Thymus (tissue), 11 donors: ENCODE measurements around the gene GTF3C4. TPM values are rescaled to one million over a fixed set of nuclear protein-coding genes. Genes with fewer than 3 reads are reported as not detected.

Experiments
- DNase-seq, 9 donors: peaks; one replicate each; pipeline ENCODE4 v3.0.0-alpha.2; 2013; ENCODE audit warnings: low spot score in 9 of 9, low read depth in 6 of 9, missing footprints in 1 of 9
- H3K27ac ChIP-seq, 2 donors: one replicate each; pipeline ENCODE4 v1.5.1; 2013; ENCODE audit warnings: control low read depth in 1 of 2, low read depth in 1 of 2, low read length in 1 of 2, mild to moderate bottlenecking in 1 of 2, moderate library complexity in 1 of 2
- H3K27me3 ChIP-seq, 2 donors: one replicate each; pipeline ENCODE4 v1.5.1; 2013; ENCODE audit warnings: low read length in 1 of 2; ENCODE audit not compliant: control insufficient read depth in 2 of 2, insufficient read depth in 1 of 2
- H3K36me3 ChIP-seq, 2 donors: one replicate each; pipeline ENCODE4 v1.5.1; 2013; ENCODE audit warnings: low read length in 1 of 2, mild to moderate bottlenecking in 1 of 2, moderate library complexity in 1 of 2; ENCODE audit not compliant: control insufficient read depth in 2 of 2, insufficient read depth in 2 of 2
- H3K4me1 ChIP-seq, 2 donors: one replicate each; pipeline ENCODE4 v1.5.1; 2013; ENCODE audit warnings: low read length in 2 of 2; ENCODE audit not compliant: control insufficient read depth in 2 of 2, insufficient read depth in 2 of 2
- H3K4me3 ChIP-seq, 2 donors: one replicate each; pipeline ENCODE4 v1.5.1; 2013; ENCODE audit warnings: low read length in 2 of 2, control low read depth in 1 of 2, mild to moderate bottlenecking in 1 of 2
- H3K9me3 ChIP-seq, 2 donors: one replicate each; pipeline ENCODE4 v1.5.1; 2013; ENCODE audit warnings: low read length in 1 of 2, mild to moderate bottlenecking in 1 of 2; ENCODE audit not compliant: control insufficient read depth in 2 of 2, insufficient read depth in 1 of 2
- WGBS: extraction: QIAGEN DNeasy Blood & Tissue Kit; methylation state at CpG from one replicate; pipeline ENCODE4 v1.1.7; 2013; 5-methylcytosine and 5-hydroxymethylcytosine counted together
- polyA plus RNA-seq: library from polyadenylated mRNA; stranded (reverse); fragments of 200-250 nt; gene quantifications from one replicate; pipeline ENCODE4 v1.2.3, GENCODE V29; 2013
- total RNA-seq: library from RNA; stranded (reverse); fragments of 120-200 nt; gene quantifications from one replicate; pipeline ENCODE4 v1.2.4, GENCODE V29; 2013
- donor health status: healthy.

The GTF3C4 gene
- total and polyA plus RNA-seq, 2 donors: 4.7 to 9.2 TPM

GRCh38 chr9:132674485-132674884 lies 4.2 kb downstream of the GTF3C4 start:
- Histone ChIP-seq H3K4me3 (no peak overlapping the region), H3K4me1 (peaks cover 12 to 16% of the 10 kb centered on the region in 2 donors), H3K27ac (no peak overlapping the region), H3K27me3 (no peaks in the 10 kb centered on the region), H3K9me3 (peaks cover 0 to 3% of the 10 kb centered on the region in 2 donors), H3K36me3 (peaks cover 17 to 18% of the 10 kb centered on the region in 2 donors)
- 97% methylated on average over 4 of the region's 4 CpGs for WGBS
- DNase-seq: no peak

- DNase-seq: no peak
- peaks cover 23 to 28% of the 10 kb centered on the region in 2 donors for H3K36me3 ChIP-seq
- H3K4me3 ChIP-seq: no peak overlapping the region
- 98% methylated on average over 8 of the region's 8 CpGs for WGBS
- no peaks in the 10 kb centered on the region for H3K9me3 ChIP-seq
- peaks cover 0 to 3% of the 10 kb centered on the region in 2 donors for H3K4me1 ChIP-seq
- no peaks in the 10 kb centered on the region for H3K27me3 ChIP-seq
- H3K27ac ChIP-seq: no peak overlapping the region
These were observed 7.7 kb downstream of the GTF3C4 start for GRCh38 chr9:132677976-132678375.

DNA sequence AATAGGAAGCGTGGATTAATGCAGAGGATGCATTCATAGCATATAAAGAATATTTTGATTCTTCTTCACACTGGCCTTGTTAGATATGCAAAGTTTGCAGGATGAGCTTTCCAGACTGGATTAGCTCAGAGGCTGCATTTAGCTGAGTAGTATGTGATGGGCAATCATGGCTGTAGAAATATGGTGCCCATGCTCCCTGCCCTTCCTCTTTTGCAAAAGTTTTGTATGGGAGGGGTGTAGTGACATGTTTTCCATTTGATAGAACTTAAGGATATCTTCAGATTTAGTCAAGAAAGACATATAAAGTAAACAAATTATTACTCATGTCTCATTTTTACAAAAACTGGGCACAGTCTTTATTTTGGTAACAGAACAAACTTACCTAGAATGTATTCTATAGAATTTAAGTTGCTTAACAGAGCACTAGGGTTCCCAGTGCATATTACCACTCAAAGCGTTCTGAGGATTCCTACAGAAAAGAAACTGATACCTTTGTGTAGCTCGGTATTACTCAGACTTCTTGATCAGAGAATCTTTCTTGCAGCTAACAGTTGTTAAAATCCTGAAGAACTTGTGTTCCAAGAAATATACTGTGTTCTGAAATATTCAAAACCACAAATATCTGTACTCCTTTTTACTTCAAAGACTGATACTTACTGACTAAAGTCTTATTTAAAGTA lies 9.8 kb downstream of the GTF3C4 start:
- 87% methylated on average over 3 of the region's 3 CpGs for WGBS
- peaks cover 35 to 42% of the 10 kb centered on the region in 2 donors for H3K36me3 ChIP-seq

GRCh38 chr9:132681561-132681960 lies 11.3 kb downstream of the GTF3C4 start:
- WGBS: 90% methylated on average over 5 of the region's 5 CpGs
- H3K27me3 ChIP-seq: no peaks in the 10 kb centered on the region
- H3K27ac ChIP-seq: no peak overlapping the region
- H3K4me1 ChIP-seq: no peaks in the 10 kb centered on the region
- H3K36me3 ChIP-seq: peaks cover 42 to 47% of the 10 kb centered on the region in 2 donors
- H3K9me3 ChIP-seq: no peaks in the 10 kb centered on the region
- no peak for DNase-seq
- H3K4me3 ChIP-seq: no peak overlapping the region

More for the DNA sequence above, 9.8 kb downstream of the GTF3C4 start:
- Histone ChIP-seq H3K9me3 (no peaks in the 10 kb centered on the region), H3K27me3 (no peaks in the 10 kb centered on the region), H3K4me1 (no peaks in the 10 kb centered on the region), H3K27ac (no peak overlapping the region), H3K4me3 (no peak overlapping the region)
- DNase-seq: no peak

- Histone ChIP-seq H3K9me3 (no peaks in the 10 kb centered on the region), H3K36me3 (peaks cover 43 to 46% of the 10 kb centered on the region in 2 donors), H3K27ac (no peak overlapping the region), H3K27me3 (no peaks in the 10 kb centered on the region), H3K4me3 (no peak overlapping the region), H3K4me1 (no peaks in the 10 kb centered on the region)
- no peak for DNase-seq
- 96% methylated on average over 1 of the region's 1 CpG for WGBS
These were observed 13.6 kb downstream of the GTF3C4 start for GRCh38 chr9:132683873-132684272.

GRCh38 chr9:132690696-132691095 lies 20.4 kb downstream of the GTF3C4 start:
- Histone ChIP-seq H3K27ac (no peak overlapping the region), H3K9me3 (peaks cover 0 to 6% of the 10 kb centered on the region in 2 donors), H3K36me3 (peaks cover 32 to 50% of the 10 kb centered on the region in 2 donors), H3K27me3 (no peaks in the 10 kb centered on the region), H3K4me1 (no peaks in the 10 kb centered on the region), H3K4me3 (no peak overlapping the region)
- DNase-seq: no peak
- 96% methylated on average over 1 of the region's 1 CpG for WGBS

GRCh38 chr9:132694144-132694543 lies 23.9 kb downstream of the GTF3C4 start:
- no peak overlapping the region for H3K27ac ChIP-seq
- DNase-seq: peak in 5 of 9 donors; percentile 13 to 64 (median 33)
- H3K9me3 ChIP-seq: peaks cover 0 to 6% of the 10 kb centered on the region in 2 donors
- peaks cover 16 to 28% of the 10 kb centered on the region in 2 donors for H3K36me3 ChIP-seq
- H3K4me1 ChIP-seq: no peaks in the 10 kb centered on the region
- H3K27me3 ChIP-seq: no peaks in the 10 kb centered on the region
- 42% methylated on average over 2 of the region's 2 CpGs for WGBS
- no peak overlapping the region for H3K4me3 ChIP-seq

- Histone ChIP-seq H3K27ac (no peak overlapping the region), H3K36me3 (peaks cover 0 to 2% of the 10 kb centered on the region in 2 donors), H3K9me3 (peaks cover 0 to 6% of the 10 kb centered on the region in 2 donors), H3K4me3 (no peak overlapping the region), H3K4me1 (no peaks in the 10 kb centered on the region), H3K27me3 (no peaks in the 10 kb centered on the region)
- DNase-seq: no peak
These were observed 27.0 kb downstream of the GTF3C4 start for GRCh38 chr9:132697230-132697629.

- DNase-seq: no peak
- 61% methylated on average over 4 of the region's 4 CpGs for WGBS
- no peak overlapping the region for H3K27ac ChIP-seq
These were observed 28.7 kb downstream of the GTF3C4 start for GRCh38 chr9:132698989-132699388.

More at GRCh38 chr9:132698989-132699388, 28.7 kb downstream of the GTF3C4 start:
- no peak overlapping the region for H3K4me3 ChIP-seq
- H3K27me3 ChIP-seq: no peaks in the 10 kb centered on the region
- H3K36me3 ChIP-seq: no peaks in the 10 kb centered on the region
- H3K9me3 ChIP-seq: peaks cover 0 to 6% of the 10 kb centered on the region in 2 donors
- no peaks in the 10 kb centered on the region for H3K4me1 ChIP-seq
